Gastroesophageal sphincter (tissue), 3 donors: Measurements from ENCODE around the gene CRHR2.

Experiments
- CTCF ChIP-seq, 4 experiments: fragments of 200-600 bp in 2 of 4; fragments of 450-650 bp in 2 of 4; sonication (generic) in 1 of 4; IDR thresholded peaks; one replicate each; pipeline ENCODE4 v1.5.1; 2017 to 2019; ENCODE audit warnings: antibody characterized with exemption in 4 of 4, mild to moderate bottlenecking in 2 of 4, moderate library complexity in 2 of 4
- EP300 ChIP-seq: sonication (generic); formaldehyde crosslinking; IDR thresholded peaks from one replicate; pipeline ENCODE4 v1.6.1; 2017; ENCODE audit warnings: antibody characterized with exemption, mild to moderate bottlenecking
- POLR2A ChIP-seq, 2 donors: fragments of 450-650 bp; IDR thresholded peaks; one replicate each; pipeline ENCODE4 v1.6.1; 2017; ENCODE audit warnings: antibody characterized with exemption in 2 of 2, mild to moderate bottlenecking in 2 of 2, moderate library complexity in 1 of 2
- POLR2AphosphoS5 ChIP-seq: sonication (generic); formaldehyde crosslinking; IDR thresholded peaks from one replicate; pipeline ENCODE4 v1.6.1; 2017; ENCODE audit warnings: antibody characterized with exemption

DNA sequence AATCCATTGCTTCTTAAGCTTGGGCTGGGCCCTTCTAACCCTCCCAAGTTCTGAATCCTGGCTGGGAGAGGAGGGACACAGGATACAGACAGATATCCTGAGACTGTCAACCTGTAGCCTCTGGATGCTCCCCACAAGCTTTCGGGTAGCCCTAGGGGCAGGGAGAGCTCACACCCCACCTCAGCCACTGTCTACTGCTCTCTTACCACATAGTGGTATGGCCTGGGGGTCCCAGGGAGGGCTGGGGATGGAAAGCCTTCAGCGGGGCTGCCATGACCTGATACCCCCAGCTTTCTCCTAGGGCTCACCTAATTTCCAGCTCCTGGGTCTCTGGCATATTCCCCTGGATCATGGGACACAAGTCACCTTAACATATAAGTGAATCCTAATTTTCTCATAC lies 25.1 kb downstream of the CRHR2 start:
- no peak for TF ChIP-seq POLR2A (IDR thresholded peaks at IDR 0.05)
- TF ChIP-seq POLR2AphosphoS5 = no peak
- TF ChIP-seq CTCF (IDR thresholded peaks at IDR 0.05) = no peak
- no peak for TF ChIP-seq EP300
